Measurements from ENCODE around the gene KCNG2. TPM values are rescaled to one million over a fixed set of nuclear protein-coding genes. Genes with fewer than 3 reads are reported as not detected.

KCNG2 gene
- total RNA-seq, 1 donor from 2014 or later = 0.46 TPM

DNA sequence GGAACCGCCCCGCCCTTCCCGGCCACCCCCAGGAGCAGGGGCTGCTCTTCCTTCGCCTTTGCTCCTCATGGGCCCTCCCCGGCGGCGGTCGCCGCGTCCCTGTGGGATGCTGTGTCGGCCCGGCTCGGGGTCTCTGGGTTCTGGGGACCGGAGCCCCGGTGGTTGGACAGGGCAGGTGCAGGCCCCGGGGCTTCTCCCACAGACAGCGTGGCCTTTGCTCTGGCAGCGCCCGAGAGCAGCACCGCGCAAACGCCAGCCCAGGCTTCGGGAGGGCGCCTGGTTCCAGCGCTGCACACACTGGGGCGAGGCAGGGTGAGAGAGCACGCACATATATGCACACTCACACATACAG, 9.0 kb upstream of the KCNG2 start:
- no peak for DNase-seq
- peaks cover 71% of the 10 kb centered on the region for H3K27me3 ChIP-seq
- no peak for TF ChIP-seq CTCF (IDR thresholded peaks at IDR 0.05)
- H3K4me1 ChIP-seq = peaks cover 16% of the 10 kb centered on the region
- H3K27ac ChIP-seq = no peak overlapping the region
- no peak overlapping the region for H3K4me3 ChIP-seq
- intact Hi-C loops (cut with DNase I) = no loop called here
- no peaks in the 10 kb centered on the region for H3K9me3 ChIP-seq
- H3K36me3 ChIP-seq = no peaks in the 10 kb centered on the region
- ATAC-seq = no peak

DNA sequence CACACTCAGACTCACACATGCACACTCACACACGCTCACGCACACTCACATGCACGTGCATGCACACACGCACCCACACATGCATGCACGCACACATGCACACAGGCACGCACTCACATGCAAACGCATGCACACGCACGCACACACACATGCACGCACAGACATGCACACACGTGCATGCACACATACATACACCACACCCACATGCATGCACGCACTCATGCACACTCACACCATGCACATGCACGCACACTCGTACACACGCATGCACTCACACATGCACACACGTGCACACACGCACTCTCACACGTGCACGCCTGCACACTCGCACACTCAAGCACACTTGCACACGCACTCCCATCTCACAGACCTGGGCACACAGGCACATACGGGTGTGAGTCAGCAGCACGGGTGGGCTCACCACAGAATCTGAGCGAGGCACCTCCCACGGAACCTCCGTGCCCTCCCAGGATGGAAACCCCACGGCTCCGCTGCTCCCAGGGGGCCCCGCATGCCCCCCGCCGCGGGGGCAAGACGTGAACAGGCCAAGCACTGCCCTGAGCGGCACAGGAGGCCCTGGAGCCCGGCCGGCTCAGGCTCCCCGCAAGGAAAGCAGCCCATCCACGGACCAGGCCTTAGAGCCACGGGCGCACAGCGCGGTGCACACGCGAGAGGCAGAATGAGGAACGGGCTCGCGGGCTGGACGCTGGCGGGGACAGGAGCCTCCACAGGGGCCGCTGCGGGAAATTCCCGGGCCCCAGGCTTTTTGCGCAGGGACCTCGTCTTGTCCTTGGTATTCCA, 8.4 kb upstream of the KCNG2 start:
- no peak for TF ChIP-seq CTCF (IDR thresholded peaks at IDR 0.05)

GRCh38 chr18:79789901-79790890, 7.5 kb upstream of the KCNG2 start:
- H3K36me3 ChIP-seq = no peaks in the 10 kb centered on the region
- intact Hi-C loops (cut with DNase I) = no loop called here
- DNase-seq = peak; percentile 60
- no peak for TF ChIP-seq CTCF (IDR thresholded peaks at IDR 0.05)
- H3K4me3 ChIP-seq = no peak overlapping the region
- H3K27ac ChIP-seq = no peak overlapping the region
- H3K4me1 ChIP-seq = peaks cover 16% of the 10 kb centered on the region
- peaks cover 57% of the 10 kb centered on the region for H3K27me3 ChIP-seq
- H3K9me3 ChIP-seq = no peaks in the 10 kb centered on the region
- ATAC-seq = no peak

More for the DNA sequence above, 8.4 kb upstream of the KCNG2 start:
- Histone ChIP-seq H3K4me1 (peaks cover 16% of the 10 kb centered on the region), H3K27me3 (peaks cover 65% of the 10 kb centered on the region), H3K36me3 (no peaks in the 10 kb centered on the region), H3K4me3 (no peak overlapping the region), H3K27ac (no peak overlapping the region), H3K9me3 (no peaks in the 10 kb centered on the region)
- intact Hi-C loops (cut with DNase I) = no loop called here
- ATAC-seq (no peak), DNase-seq (peak; percentile 46)

DNA sequence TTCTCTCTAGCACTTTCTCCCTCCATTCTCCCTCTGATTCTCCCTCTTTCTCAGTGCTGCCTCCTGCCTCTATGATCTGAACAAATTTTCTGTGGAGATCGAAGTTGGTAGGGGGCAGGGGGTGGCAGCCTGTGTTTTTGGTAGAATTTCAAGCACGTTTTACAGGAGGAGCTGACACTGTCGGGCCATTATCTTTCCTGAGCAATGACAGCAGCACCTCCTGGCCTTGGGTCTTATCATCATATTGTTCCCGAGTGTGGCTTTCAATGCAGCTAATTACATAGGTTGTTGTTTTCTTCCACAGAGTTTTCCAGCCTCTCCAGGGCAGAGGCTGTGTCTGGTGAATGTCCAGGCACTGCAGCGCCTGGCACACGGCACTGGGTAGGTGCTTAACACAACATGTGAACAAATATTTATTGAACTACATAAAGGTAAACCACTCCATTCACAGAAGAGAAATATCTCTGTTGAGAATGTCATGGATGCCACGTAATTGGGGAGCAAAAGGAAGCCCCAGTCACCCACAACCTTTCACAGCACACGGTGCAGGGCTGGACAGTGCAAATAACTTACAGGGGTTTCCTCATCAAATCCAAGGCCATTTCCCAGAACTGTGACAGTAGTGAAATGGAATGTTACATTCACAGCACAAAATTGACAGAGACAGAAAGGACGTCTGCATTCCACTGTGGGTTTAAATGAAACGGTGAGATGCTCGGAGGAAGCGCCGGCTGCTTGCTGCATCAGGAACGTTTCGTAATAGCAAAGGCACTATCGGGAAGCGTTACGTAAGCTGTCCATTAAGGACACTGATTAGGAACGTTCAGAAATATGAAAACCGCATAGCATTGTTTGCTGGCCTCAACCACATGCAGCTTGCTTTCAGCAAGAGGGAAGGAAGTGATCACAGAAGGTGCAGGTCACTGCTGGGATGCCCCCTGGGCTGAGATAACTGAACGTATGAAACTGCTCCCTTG, 6.5 kb upstream of the KCNG2 start:
- TF ChIP-seq CTCF (IDR thresholded peaks at IDR 0.05) = no peak
- H3K4me3 ChIP-seq = no peak overlapping the region
- ATAC-seq (peak; percentile 74), DNase-seq (peak; percentile 65)
- H3K27ac ChIP-seq = peak overlapping the region; percentile 25
- intact Hi-C loops (cut with DNase I) = no loop called here
- H3K27me3 ChIP-seq = peaks cover 50% of the 10 kb centered on the region
- peaks cover 16% of the 10 kb centered on the region for H3K4me1 ChIP-seq
- no peaks in the 10 kb centered on the region for H3K36me3 ChIP-seq
- no peaks in the 10 kb centered on the region for H3K9me3 ChIP-seq
